ENCODE measurements around the gene IQCE.

The IQCE gene

DNA sequence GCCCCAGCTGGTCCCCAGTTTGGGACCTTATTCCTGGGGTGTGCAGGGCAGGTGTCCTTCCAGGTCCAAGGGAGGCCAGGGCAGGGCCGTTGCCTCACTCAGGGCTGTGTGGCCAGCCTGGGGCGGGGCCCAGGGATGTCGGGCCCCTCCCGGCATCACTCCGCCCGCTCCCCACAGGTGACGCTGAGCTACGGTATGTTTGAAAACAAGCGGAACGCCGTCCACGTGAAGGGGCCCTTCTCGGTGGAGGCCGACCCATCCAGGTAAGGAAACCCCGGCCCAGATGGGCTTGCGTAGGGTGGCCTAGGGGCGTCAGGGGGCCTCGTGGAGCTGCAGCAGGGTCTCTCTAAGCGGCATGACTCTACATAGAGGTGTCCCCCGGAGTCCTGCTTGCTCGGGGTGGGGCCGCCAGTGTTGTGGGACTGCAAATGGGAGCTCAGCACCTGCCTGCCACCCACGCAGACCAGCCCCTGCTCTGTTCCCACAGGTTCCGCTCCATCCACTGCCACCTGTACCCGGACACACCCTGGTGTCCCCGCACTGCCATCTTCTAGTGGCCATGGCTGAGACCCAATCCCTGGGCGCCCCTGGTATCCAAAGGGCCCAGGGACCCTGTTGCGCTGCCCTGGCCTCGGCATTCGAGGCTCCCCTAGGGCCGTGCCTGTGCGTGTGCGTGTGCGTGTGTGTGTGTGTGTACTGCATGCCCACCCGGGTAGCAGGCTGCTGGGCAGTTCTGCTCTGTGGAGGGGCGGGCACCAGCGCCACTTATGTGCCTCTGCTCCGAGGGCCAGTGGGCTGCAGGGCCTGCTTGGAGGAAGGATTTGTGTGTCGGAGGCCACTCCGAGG, 31.9 kb upstream of the IQCE start:
- Histone ChIP-seq H3K36me3 (ENCODE audit: insufficient read depth, low read length) (no peaks in the 10 kb centered on the region), H3K27me3 (ENCODE audit: insufficient read depth, low read length) (0 out of 2 replicates have a peak, but pooled peaks cover 24% of the 10 kb centered on the region), H3K9me2 (ENCODE audit: low read depth, low read length) (no peaks in the 10 kb centered on the region), H3K79me2 (ENCODE audit: insufficient read depth, low read length) (no peaks in the 10 kb centered on the region), H3K27ac (ENCODE audit: low read depth, low read length, poor library complexity, severe bottlenecking) (no peak overlapping the region), H3K9me3 (ENCODE audit: low read length) (no peaks in the 10 kb centered on the region), H3F3A (ENCODE audit: insufficient read depth, low read length) (no peaks in the 10 kb centered on the region), H3K4me3 (ENCODE audit: low read depth, low read length, poor library complexity, severe bottlenecking) (no peak overlapping the region), H3K4me2 (ENCODE audit: low read length) (no peak overlapping the region), H3K9ac (ENCODE audit: low read length) (no peak overlapping the region), H3K4me1 (ENCODE audit: insufficient read depth, low read length, severe bottlenecking) (no peaks in the 10 kb centered on the region), H4K20me1 (ENCODE audit: insufficient read depth, low read length) (no peaks in the 10 kb centered on the region), H2AFZ (ENCODE audit: low read length) (no peak overlapping the region)
- TF ChIP-seq, protein P1, sequence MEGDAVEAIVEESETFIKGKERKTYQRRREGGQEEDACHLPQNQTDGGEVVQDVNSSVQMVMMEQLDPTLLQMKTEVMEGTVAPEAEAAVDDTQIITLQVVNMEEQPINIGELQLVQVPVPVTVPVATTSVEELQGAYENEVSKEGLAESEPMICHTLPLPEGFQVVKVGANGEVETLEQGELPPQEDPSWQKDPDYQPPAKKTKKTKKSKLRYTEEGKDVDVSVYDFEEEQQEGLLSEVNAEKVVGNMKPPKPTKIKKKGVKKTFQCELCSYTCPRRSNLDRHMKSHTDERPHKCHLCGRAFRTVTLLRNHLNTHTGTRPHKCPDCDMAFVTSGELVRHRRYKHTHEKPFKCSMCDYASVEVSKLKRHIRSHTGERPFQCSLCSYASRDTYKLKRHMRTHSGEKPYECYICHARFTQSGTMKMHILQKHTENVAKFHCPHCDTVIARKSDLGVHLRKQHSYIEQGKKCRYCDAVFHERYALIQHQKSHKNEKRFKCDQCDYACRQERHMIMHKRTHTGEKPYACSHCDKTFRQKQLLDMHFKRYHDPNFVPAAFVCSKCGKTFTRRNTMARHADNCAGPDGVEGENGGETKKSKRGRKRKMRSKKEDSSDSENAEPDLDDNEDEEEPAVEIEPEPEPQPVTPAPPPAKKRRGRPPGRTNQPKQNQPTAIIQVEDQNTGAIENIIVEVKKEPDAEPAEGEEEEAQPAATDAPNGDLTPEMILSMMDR (IDR thresholded peaks at IDR 0.05; ENCODE audit: low read length): no peak
- TF ChIP-seq EZH2 (IDR thresholded peaks at IDR 0.05; ENCODE audit: borderline replicate concordance, low read length): no peak

DNA sequence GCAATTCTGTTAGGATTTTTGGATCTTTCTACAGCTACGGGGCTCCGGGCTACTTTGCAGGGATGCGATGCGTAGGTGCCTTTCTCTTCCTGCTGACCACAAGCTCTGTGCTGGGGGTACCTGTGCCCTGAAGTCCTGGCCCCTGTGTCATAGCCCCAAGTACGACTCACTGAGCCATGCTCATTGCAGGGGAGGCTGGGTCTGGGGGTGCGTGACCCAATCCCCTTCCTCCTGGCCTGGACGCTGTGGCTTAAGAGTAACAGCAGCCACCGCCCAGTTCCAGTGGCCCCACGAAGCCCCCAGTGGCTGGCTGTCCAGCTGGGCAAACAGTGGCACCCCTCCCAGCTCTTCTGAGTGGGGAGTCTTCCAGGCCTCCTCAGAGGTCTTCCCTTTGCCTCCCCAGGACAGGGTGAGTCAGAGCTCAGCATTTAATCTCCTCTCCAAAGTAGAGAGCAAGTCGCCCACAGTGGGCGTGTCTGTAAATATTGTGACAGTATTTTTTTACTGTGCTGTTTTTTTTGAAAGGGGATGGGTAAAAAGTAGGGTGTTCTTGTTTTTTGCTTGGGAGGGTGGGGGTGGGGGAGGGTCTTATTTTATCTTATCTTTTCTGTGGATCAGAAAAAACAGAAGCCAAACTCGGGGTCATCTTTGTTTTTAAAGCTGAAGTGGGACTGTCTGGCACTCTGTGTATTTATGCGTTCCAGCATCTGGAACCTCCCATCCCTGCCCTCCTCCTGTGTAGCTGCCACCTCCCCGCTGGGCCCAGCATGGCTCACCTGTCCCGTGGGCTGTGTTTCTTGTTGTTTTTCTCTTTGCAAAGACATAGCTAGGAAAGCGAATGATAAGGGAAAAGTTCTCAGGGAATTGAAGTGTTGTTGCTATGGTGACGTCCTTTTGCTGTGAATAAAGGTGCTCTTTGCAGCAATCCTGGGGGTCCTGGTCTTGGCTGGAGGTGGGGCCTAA, 31.0 kb upstream of the IQCE start:
- no peaks in the 10 kb centered on the region for H3K79me2 ChIP-seq (ENCODE audit: insufficient read depth, low read length)
- no peaks in the 10 kb centered on the region for H3K9me3 ChIP-seq (ENCODE audit: low read length)
- no peak overlapping the region for H3K9ac ChIP-seq (ENCODE audit: low read length)
- no peak overlapping the region for H3K4me3 ChIP-seq (ENCODE audit: low read depth, low read length, poor library complexity, severe bottlenecking)
- no peak overlapping the region for H3K27ac ChIP-seq (ENCODE audit: low read depth, low read length, poor library complexity, severe bottlenecking)
- no peaks in the 10 kb centered on the region for H3K36me3 ChIP-seq (ENCODE audit: insufficient read depth, low read length)
- H3K4me2 ChIP-seq (ENCODE audit: low read length): no peak overlapping the region
- no peak for TF ChIP-seq EZH2 (IDR thresholded peaks at IDR 0.05; ENCODE audit: borderline replicate concordance, low read length)
- TF ChIP-seq, protein P1 (IDR thresholded peaks at IDR 0.05; ENCODE audit: low read length): no peak
- H2AFZ ChIP-seq (ENCODE audit: low read length): no peak overlapping the region
- H4K20me1 ChIP-seq (ENCODE audit: insufficient read depth, low read length): no peaks in the 10 kb centered on the region
- no peaks in the 10 kb centered on the region for H3K9me2 ChIP-seq (ENCODE audit: low read depth, low read length)
- no peaks in the 10 kb centered on the region for H3K4me1 ChIP-seq (ENCODE audit: insufficient read depth, low read length, severe bottlenecking)
- H3K27me3 ChIP-seq (ENCODE audit: insufficient read depth, low read length): 0 out of 2 replicates have a peak, but pooled peaks cover 20% of the 10 kb centered on the region
- no peaks in the 10 kb centered on the region for H3F3A ChIP-seq (ENCODE audit: insufficient read depth, low read length)

DNA sequence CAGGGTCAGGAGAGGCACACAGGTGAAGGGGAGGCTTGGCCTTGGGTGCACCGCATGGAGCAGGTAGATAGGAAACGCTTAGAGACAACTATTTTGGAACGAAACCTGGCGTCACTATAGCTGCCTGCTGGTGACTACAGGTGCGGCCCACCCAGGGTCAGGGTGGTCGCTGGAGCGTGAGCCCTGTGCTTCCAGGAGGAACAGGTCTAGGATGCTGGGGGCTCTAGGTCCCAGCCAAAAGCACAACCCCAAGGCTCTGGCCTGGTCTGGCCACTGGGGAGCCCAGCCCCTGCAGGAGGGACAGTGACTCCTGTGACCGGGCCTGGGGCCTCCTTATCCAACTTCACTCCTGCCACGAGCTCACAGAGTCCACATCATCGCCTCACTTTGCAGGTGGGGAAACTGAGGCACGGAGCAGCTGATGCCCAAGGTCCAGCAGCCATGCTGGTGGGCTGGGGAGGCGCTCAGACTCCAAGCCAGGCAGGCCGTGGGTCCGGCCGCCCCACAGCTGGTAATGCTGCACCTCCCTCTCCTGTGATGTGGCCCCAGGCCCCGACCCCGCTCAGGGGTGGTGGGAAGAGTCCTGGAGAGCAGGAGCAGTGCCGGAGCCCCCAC, 30.2 kb upstream of the IQCE start:
- Histone ChIP-seq H3K27me3 (ENCODE audit: insufficient read depth, low read length) (0 out of 2 replicates have a peak, but pooled peaks cover 20% of the 10 kb centered on the region), H3K9me2 (ENCODE audit: low read depth, low read length) (no peaks in the 10 kb centered on the region), H3F3A (ENCODE audit: insufficient read depth, low read length) (no peaks in the 10 kb centered on the region), H3K36me3 (ENCODE audit: insufficient read depth, low read length) (no peaks in the 10 kb centered on the region), H3K4me1 (ENCODE audit: insufficient read depth, low read length, severe bottlenecking) (no peaks in the 10 kb centered on the region), H3K9ac (ENCODE audit: low read length) (no peak overlapping the region), H2AFZ (ENCODE audit: low read length) (no peak overlapping the region), H3K4me2 (ENCODE audit: low read length) (no peak overlapping the region), H3K9me3 (ENCODE audit: low read length) (no peaks in the 10 kb centered on the region), H4K20me1 (ENCODE audit: insufficient read depth, low read length) (no peaks in the 10 kb centered on the region), H3K4me3 (ENCODE audit: low read depth, low read length, poor library complexity, severe bottlenecking) (no peak overlapping the region), H3K79me2 (ENCODE audit: insufficient read depth, low read length) (no peaks in the 10 kb centered on the region), H3K27ac (ENCODE audit: low read depth, low read length, poor library complexity, severe bottlenecking) (no peak overlapping the region)
- TF ChIP-seq, protein P1 (IDR thresholded peaks at IDR 0.05; ENCODE audit: low read length): no peak
- TF ChIP-seq EZH2 (IDR thresholded peaks at IDR 0.05; ENCODE audit: borderline replicate concordance, low read length): no peak
